Testis (tissue), 3 donors: ENCODE measurements around the gene ANAPC5. TPM values are rescaled to one million over a fixed set of nuclear protein-coding genes. Genes with fewer than 3 reads are reported as not detected.
"Not testable (repeated sequence)": the region's sequence is repeated elsewhere in the genome, so short reads cannot be mapped to it uniquely, and the experiment has no call there.

Experiments used
- DNase-seq: peaks from one replicate; pipeline ENCODE4 v3.0.0-alpha.2; 2019
- H3K27ac ChIP-seq, 2 donors: fragments of 200-600 bp; sonication (generic); one replicate each; pipeline ENCODE4 v1.5.1; 2019
- H3K27me3 ChIP-seq: fragments of 200-600 bp; sonication (generic); one replicate; pipeline ENCODE4 v1.5.1; 2019
- H3K36me3 ChIP-seq: fragments of 200-600 bp; sonication (generic); one replicate; pipeline ENCODE4 v1.5.1; 2017; ENCODE audit warnings: low read depth; ENCODE audit errors: missing control alignments
- H3K4me1 ChIP-seq: fragments of 200-600 bp; sonication (generic); one replicate; pipeline ENCODE4 v1.5.1; 2019
- H3K4me3 ChIP-seq, 2 donors: fragments of 200-600 bp; sonication (generic); one replicate each; pipeline ENCODE4 v1.5.1; 2017 to 2019
- H3K9me3 ChIP-seq: fragments of 200-600 bp; sonication (generic); one replicate; pipeline ENCODE4 v1.5.1; 2017
- POLR2A ChIP-seq: fragments of 450-650 bp; IDR thresholded peaks from one replicate; pipeline ENCODE4 v1.6.1; 2017; ENCODE audit warnings: antibody characterized with exemption, mild to moderate bottlenecking, moderate library complexity
- WGBS, 2 donors: methylation state at CpG; one replicate each; pipeline ENCODE4 v1.1.5; 2018; 5-methylcytosine and 5-hydroxymethylcytosine counted together
- intact Hi-C: fragments of 100-400 bp; cut with DNase I; formaldehyde crosslinking; loops from one replicate; pipeline ENCODE4 v1.15.1; 2023; ENCODE audit warnings: low total_unique reads
- polyA plus RNA-seq: library from polyadenylated mRNA; stranded (reverse); fragments of 350-450 nt; fragmentation: Illumina TruSeq; extraction: RNeasy Lipid Tissue Mini Kit (QIAGEN cat#74804); gene quantifications from one replicate; pipeline ENCODE4 v1.2.3, GENCODE V29; 2014; ENCODE audit warnings: low read depth, low replicate concordance; ENCODE audit not compliant: insufficient read depth
- total RNA-seq, 2 donors: library from RNA; depleted of rRNA; stranded (reverse); fragments of >200 nt; gene quantifications; one replicate each; pipeline ENCODE4 v1.2.3, GENCODE V29; 2016
- TF ChIP-seq, protein P1 (sequence below), 3 experiments: fragments of 450-650 bp in 2 of 3; fragments of 200-600 bp in 1 of 3; sonication (generic) in 1 of 3; IDR thresholded peaks; one replicate each; pipeline ENCODE4 v1.5.1; 2016 to 2019; ENCODE audit warnings: antibody characterized with exemption in 3 of 3, mild to moderate bottlenecking in 2 of 3, moderate library complexity in 1 of 3

Gene ANAPC5
- total and polyA plus RNA-seq, 3 donors from 2014 or later, result 95.9 to 158 (median 143) TPM

DNA sequence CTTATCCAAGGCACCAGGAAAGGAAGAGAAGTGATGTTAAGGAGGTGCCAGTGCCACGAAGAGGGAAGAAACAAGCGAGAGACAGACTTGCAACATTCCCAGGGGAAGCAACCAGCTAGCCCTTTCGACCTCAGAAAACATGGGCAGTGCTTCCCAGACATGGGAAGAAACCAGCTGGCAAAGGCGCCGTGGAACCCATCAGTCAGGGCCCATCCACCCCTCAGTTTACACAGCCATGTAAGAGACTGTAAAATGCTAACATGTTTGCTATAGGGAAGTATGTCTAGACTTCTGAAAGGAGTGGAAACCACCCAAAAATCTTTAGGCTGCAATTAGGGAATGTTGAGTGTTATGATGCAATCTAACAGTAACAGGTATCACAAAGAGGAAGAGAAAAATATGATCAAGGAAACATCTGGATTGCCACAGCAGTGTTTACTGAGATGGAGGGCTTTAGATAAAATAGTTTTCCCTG is 26.3 kb downstream of the ANAPC5 start:
- Histone ChIP-seq H3K27ac (no peak overlapping the region), H3K27me3 (no peaks in the 10 kb centered on the region), H3K4me3 (no peak overlapping the region), H3K9me3 (no peaks in the 10 kb centered on the region), H3K36me3 (no peaks in the 10 kb centered on the region), H3K4me1 (no peaks in the 10 kb centered on the region)
- intact Hi-C loops, result no loop called here
- DNase-seq, result no peak
- WGBS, 2 donors, result 50 to 77% methylated on average over 5 of the region's 5 CpGs
- TF ChIP-seq POLR2A, result no peak
- TF ChIP-seq, protein P1, sequence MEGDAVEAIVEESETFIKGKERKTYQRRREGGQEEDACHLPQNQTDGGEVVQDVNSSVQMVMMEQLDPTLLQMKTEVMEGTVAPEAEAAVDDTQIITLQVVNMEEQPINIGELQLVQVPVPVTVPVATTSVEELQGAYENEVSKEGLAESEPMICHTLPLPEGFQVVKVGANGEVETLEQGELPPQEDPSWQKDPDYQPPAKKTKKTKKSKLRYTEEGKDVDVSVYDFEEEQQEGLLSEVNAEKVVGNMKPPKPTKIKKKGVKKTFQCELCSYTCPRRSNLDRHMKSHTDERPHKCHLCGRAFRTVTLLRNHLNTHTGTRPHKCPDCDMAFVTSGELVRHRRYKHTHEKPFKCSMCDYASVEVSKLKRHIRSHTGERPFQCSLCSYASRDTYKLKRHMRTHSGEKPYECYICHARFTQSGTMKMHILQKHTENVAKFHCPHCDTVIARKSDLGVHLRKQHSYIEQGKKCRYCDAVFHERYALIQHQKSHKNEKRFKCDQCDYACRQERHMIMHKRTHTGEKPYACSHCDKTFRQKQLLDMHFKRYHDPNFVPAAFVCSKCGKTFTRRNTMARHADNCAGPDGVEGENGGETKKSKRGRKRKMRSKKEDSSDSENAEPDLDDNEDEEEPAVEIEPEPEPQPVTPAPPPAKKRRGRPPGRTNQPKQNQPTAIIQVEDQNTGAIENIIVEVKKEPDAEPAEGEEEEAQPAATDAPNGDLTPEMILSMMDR (IDR thresholded peaks at IDR 0.05), result no peak

DNA sequence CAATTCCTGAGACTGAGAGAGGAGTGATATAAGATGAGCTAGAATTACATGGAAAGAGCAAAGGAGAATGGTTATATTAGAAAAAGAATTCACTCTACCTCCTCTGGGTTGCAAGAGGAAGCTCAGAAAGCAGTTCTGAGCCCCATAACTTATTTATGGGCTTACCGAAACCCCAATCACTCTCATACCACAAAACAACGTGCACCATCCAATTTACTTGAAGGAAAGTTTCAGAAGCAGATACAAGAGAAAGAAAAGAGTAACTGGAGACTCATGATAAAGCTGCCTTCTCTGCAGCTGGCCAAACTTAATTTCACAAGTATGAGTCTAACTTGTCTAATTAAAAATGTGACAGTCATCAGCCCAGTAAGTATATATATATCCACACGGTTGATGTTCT is 28.3 kb downstream of the ANAPC5 start:
- Histone ChIP-seq H3K4me1 (no peaks in the 10 kb centered on the region), H3K27me3 (no peaks in the 10 kb centered on the region), H3K9me3 (no peaks in the 10 kb centered on the region), H3K27ac (no peak overlapping the region), H3K4me3 (no peak overlapping the region), H3K36me3 (no peaks in the 10 kb centered on the region)
- 91 to 92% methylated on average over 3 of the region's 3 CpGs for WGBS, 2 donors
- TF ChIP-seq POLR2A, result no peak
- TF ChIP-seq, protein P1 (IDR thresholded peaks at IDR 0.05), result no peak
- DNase-seq, result no peak
- intact Hi-C loops, result no loop called here

DNA sequence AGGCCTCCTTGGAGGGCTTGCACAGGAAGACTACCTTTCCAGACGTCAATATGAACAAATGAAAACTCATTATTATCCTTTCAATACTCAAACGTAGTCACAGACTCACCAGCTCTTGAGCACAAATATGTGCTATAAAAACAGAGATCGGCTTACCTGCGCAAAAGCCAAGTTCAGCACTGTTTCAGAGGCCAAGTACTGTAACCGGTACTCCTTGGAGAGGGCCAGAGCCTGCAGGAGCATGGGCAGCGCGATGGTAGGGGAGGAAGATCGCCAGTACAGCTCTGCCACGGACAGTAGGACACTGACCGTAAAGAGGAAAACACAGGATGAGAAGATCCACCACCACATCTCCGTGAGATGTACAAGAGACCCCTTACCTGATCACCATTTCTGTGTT is 34.1 kb downstream of the ANAPC5 start:
- no peak overlapping the region for H3K27ac ChIP-seq
- no peaks in the 10 kb centered on the region for H3K36me3 ChIP-seq
- WGBS, 2 donors, result 92% methylated on average over 11 of the region's 11 CpGs
- H3K27me3 ChIP-seq, result no peaks in the 10 kb centered on the region
- no peaks in the 10 kb centered on the region for H3K9me3 ChIP-seq
- no peak overlapping the region for H3K4me3 ChIP-seq
- TF ChIP-seq, protein P1 (IDR thresholded peaks at IDR 0.05), result no peak
- TF ChIP-seq POLR2A, result no peak
- DNase-seq, result no peak
- H3K4me1 ChIP-seq, result no peaks in the 10 kb centered on the region
- intact Hi-C loops, result no loop called here

DNA sequence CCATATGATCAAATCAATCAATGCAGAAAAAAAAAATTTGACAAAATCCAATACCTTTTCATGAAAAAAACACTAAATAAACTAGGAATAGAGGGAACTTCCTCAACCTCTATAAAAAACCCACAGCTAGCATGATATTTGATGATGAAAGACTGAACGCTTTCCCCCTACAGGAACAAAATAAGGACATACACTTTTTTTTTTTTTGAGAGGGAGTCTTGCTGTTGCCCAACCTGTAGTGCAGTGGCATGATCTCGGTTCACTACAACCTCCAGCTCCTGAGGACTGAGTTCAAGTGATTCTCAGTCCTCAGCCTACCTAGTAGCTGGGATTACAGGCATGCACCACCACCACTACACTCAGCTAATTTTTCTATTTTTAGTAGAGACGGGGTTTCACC is 37.8 kb downstream of the ANAPC5 start:
- no peaks in the 10 kb centered on the region for H3K4me1 ChIP-seq
- 86 to 87% methylated on average over 3 of the region's 3 CpGs for WGBS, 2 donors
- no peak overlapping the region for H3K27ac ChIP-seq
- intact Hi-C loops, result no loop called here
- no peak for DNase-seq
- no peak overlapping the region for H3K4me3 ChIP-seq
- no peaks in the 10 kb centered on the region for H3K27me3 ChIP-seq
- H3K36me3 ChIP-seq, result no peaks in the 10 kb centered on the region
- H3K9me3 ChIP-seq, result no peaks in the 10 kb centered on the region
- TF ChIP-seq, protein P1 (IDR thresholded peaks at IDR 0.05), result no peak
- no peak for TF ChIP-seq POLR2A

DNA sequence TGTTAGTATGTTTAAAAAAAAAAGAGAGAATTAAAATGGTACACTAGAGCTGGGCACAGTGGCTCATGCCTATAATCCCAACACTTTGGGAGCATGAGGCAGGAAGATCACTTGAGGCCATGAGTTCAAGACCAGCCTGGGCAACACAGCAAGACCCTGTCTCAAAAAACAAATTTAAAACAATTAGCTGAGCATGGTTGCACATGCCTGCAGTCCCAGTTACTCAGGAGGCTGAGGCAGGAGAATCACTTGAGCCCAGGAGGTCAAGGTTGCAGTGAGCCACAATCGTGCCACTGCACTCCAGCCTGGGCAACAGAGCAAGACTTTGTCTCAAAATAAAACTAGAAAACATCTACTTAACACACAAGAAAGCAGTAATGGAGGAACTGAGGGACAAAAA is 42.0 kb downstream of the ANAPC5 start:
- H3K36me3 ChIP-seq, H3K4me1 ChIP-seq, intact Hi-C loops, H3K27me3 ChIP-seq, H3K9me3 ChIP-seq, H3K27ac ChIP-seq, DNase-seq, H3K4me3 ChIP-seq: not testable (repeated sequence)
- WGBS, 2 donors, result 71 to 94% methylated on average over 1 of the region's 1 CpG

DNA sequence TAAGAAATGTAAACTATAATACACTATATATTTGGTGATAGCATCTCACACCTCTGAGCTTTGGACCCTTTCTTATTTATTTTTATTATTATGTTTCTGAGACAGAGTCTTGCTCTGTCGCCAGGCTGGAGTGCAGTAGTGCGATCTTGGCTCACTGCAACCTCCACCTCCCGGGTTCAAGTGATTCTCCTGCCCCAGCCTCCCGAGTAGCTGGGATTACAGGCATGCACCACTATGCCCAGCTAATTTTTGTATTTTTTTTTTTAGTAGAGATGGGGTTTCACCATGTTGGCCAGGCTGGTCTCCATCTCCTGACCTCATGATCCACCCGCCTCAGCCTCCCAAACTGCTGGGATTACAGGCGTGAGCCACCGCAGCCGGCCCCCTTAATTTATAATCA is 44.8 kb downstream of the ANAPC5 start:
- intact Hi-C loops, H3K4me3 ChIP-seq: not testable (repeated sequence)
- whole genome bisulfite sequencing, 2 donors, result 93 to 95% methylated on average over 8 of the region's 8 CpGs

More for the DNA sequence above, 44.8 kb downstream of the ANAPC5 start:
- not testable (repeated sequence) for H3K4me1 ChIP-seq, H3K9me3 ChIP-seq, H3K27me3 ChIP-seq, H3K27ac ChIP-seq, H3K36me3 ChIP-seq, DNase-seq
